ENCODE results near the gene USH2A.

USH2A gene

GRCh38 chr1:215657047-215657446, 766.2 kb downstream of the USH2A start:
- no peaks in the 10 kb centered on the region for H3F3A ChIP-seq (ENCODE audit: insufficient read depth, low read length)
- H2AFZ ChIP-seq (ENCODE audit: low read length): no peak overlapping the region
- no peak for DNase-seq
- H3K4me3 ChIP-seq (ENCODE audit: low read length): no peak overlapping the region
- no peak overlapping the region for H3K27ac ChIP-seq (ENCODE audit: low read length)
- H3K4me1 ChIP-seq (ENCODE audit: low read length): no peaks in the 10 kb centered on the region
- no peaks in the 10 kb centered on the region for H3K79me2 ChIP-seq (ENCODE audit: low read length)
- H3K9ac ChIP-seq (ENCODE audit: low read length): no peak overlapping the region
- H4K20me1 ChIP-seq (ENCODE audit: insufficient read depth, low read length): no peaks in the 10 kb centered on the region
- H3K27me3 ChIP-seq (replicated peaks; ENCODE audit: insufficient read depth, low read length): no peaks in the 10 kb centered on the region
- H3K9me3 ChIP-seq (replicated peaks; ENCODE audit: insufficient read depth, low read length): no peaks in the 10 kb centered on the region
- no peaks in the 10 kb centered on the region for H3K36me3 ChIP-seq (replicated peaks; ENCODE audit: insufficient read depth, low read length)
- no peak overlapping the region for H3K4me2 ChIP-seq (ENCODE audit: low read depth, low read length)
- no peaks in the 10 kb centered on the region for H3K9me2 ChIP-seq (replicated peaks; ENCODE audit: insufficient read depth, low read length)
- TF ChIP-seq EZH2 (optimal IDR thresholded peaks at IDR 0.05; ENCODE audit: low read depth, low read length) (no peak), EZH2phosphoT487 (IDR thresholded peaks at IDR 0.05; ENCODE audit: low read length) (no peak)
- TF ChIP-seq, protein P1, sequence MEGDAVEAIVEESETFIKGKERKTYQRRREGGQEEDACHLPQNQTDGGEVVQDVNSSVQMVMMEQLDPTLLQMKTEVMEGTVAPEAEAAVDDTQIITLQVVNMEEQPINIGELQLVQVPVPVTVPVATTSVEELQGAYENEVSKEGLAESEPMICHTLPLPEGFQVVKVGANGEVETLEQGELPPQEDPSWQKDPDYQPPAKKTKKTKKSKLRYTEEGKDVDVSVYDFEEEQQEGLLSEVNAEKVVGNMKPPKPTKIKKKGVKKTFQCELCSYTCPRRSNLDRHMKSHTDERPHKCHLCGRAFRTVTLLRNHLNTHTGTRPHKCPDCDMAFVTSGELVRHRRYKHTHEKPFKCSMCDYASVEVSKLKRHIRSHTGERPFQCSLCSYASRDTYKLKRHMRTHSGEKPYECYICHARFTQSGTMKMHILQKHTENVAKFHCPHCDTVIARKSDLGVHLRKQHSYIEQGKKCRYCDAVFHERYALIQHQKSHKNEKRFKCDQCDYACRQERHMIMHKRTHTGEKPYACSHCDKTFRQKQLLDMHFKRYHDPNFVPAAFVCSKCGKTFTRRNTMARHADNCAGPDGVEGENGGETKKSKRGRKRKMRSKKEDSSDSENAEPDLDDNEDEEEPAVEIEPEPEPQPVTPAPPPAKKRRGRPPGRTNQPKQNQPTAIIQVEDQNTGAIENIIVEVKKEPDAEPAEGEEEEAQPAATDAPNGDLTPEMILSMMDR (IDR thresholded peaks at IDR 0.05; ENCODE audit: low read length): no peak

- H3K4me3 ChIP-seq (ENCODE audit: low read length): no peak overlapping the region
- DNase-seq: no peak
Measured at GRCh38 chr1:215652371-215652770, 770.9 kb downstream of the USH2A start.

GRCh38 chr1:215651867-215652266, 771.4 kb downstream of the USH2A start:
- no peak overlapping the region for H2AFZ ChIP-seq (ENCODE audit: low read length)
- no peak overlapping the region for H3K27ac ChIP-seq (ENCODE audit: low read length)
- H3K9ac ChIP-seq (ENCODE audit: low read length): no peak overlapping the region
- H3K27me3 ChIP-seq (replicated peaks; ENCODE audit: insufficient read depth, low read length): no peaks in the 10 kb centered on the region
- no peaks in the 10 kb centered on the region for H3K9me2 ChIP-seq (replicated peaks; ENCODE audit: insufficient read depth, low read length)
- TF ChIP-seq, protein P1 (IDR thresholded peaks at IDR 0.05; ENCODE audit: low read length): no peak
- TF ChIP-seq EZH2 (optimal IDR thresholded peaks at IDR 0.05; ENCODE audit: low read depth, low read length) (no peak), EZH2phosphoT487 (IDR thresholded peaks at IDR 0.05; ENCODE audit: low read length) (no peak)
- H4K20me1 ChIP-seq (ENCODE audit: insufficient read depth, low read length): no peaks in the 10 kb centered on the region
- no peaks in the 10 kb centered on the region for H3K36me3 ChIP-seq (replicated peaks; ENCODE audit: insufficient read depth, low read length)
- H3K4me3 ChIP-seq (ENCODE audit: low read length): no peak overlapping the region
- H3K4me2 ChIP-seq (ENCODE audit: low read depth, low read length): no peak overlapping the region
- H3F3A ChIP-seq (ENCODE audit: insufficient read depth, low read length): no peaks in the 10 kb centered on the region
- no peak for DNase-seq
- no peaks in the 10 kb centered on the region for H3K9me3 ChIP-seq (replicated peaks; ENCODE audit: insufficient read depth, low read length)
- no peaks in the 10 kb centered on the region for H3K4me1 ChIP-seq (ENCODE audit: low read length)
- no peaks in the 10 kb centered on the region for H3K79me2 ChIP-seq (ENCODE audit: low read length)

More at GRCh38 chr1:215652371-215652770, 770.9 kb downstream of the USH2A start:
- TF ChIP-seq EZH2 (optimal IDR thresholded peaks at IDR 0.05; ENCODE audit: low read depth, low read length) (no peak), EZH2phosphoT487 (IDR thresholded peaks at IDR 0.05; ENCODE audit: low read length) (no peak)
- TF ChIP-seq, protein P1 (IDR thresholded peaks at IDR 0.05; ENCODE audit: low read length): no peak
- H3K36me3 ChIP-seq (replicated peaks; ENCODE audit: insufficient read depth, low read length): no peaks in the 10 kb centered on the region
- H3K4me2 ChIP-seq (ENCODE audit: low read depth, low read length): no peak overlapping the region
- H3F3A ChIP-seq (ENCODE audit: insufficient read depth, low read length): no peaks in the 10 kb centered on the region
- no peaks in the 10 kb centered on the region for H3K79me2 ChIP-seq (ENCODE audit: low read length)
- no peaks in the 10 kb centered on the region for H3K4me1 ChIP-seq (ENCODE audit: low read length)
- no peak overlapping the region for H2AFZ ChIP-seq (ENCODE audit: low read length)
- H4K20me1 ChIP-seq (ENCODE audit: insufficient read depth, low read length): no peaks in the 10 kb centered on the region
- H3K27ac ChIP-seq (ENCODE audit: low read length): no peak overlapping the region
- no peak overlapping the region for H3K9ac ChIP-seq (ENCODE audit: low read length)
- no peaks in the 10 kb centered on the region for H3K9me2 ChIP-seq (replicated peaks; ENCODE audit: insufficient read depth, low read length)
- no peaks in the 10 kb centered on the region for H3K9me3 ChIP-seq (replicated peaks; ENCODE audit: insufficient read depth, low read length)
- H3K27me3 ChIP-seq (replicated peaks; ENCODE audit: insufficient read depth, low read length): no peaks in the 10 kb centered on the region
